NCI-H187 (cell line): Measurements from ENCODE around the gene PCNX1.
A peak's percentile ranks its signal among the peaks of the same experiment; 100 is the strongest.
"Not testable (repeated sequence)": the region's sequence is repeated elsewhere in the genome, so short reads cannot be mapped to it uniquely, and the experiment has no call there.

ENCODE experiments used
- DNase-seq, 2 experiments: peaks; one replicate each; lab custom pipeline; 2025; lab: John Stamatoyannopoulos, UW

PCNX1 gene

GRCh38 chr14:71122866-71123565, 215.8 kb downstream of the PCNX1 start:
- no peak for DNase-seq

GRCh38 chr14:71123579-71124135, 216.4 kb downstream of the PCNX1 start:
- no peak for DNase-seq

- not testable (repeated sequence) for DNase-seq
These were observed 222.6 kb downstream of the PCNX1 start for GRCh38 chr14:71129716-71130490.

GRCh38 chr14:71130491-71131179, 223.4 kb downstream of the PCNX1 start:
- no peak for DNase-seq

- no peak for DNase-seq
These were observed 226.0 kb downstream of the PCNX1 start for GRCh38 chr14:71133296-71133695.

GRCh38 chr14:71135496-71135895, 228.2 kb downstream of the PCNX1 start:
- DNase-seq = no peak

- no peak for DNase-seq
These were observed 228.7 kb downstream of the PCNX1 start for GRCh38 chr14:71135911-71136310.

- DNase-seq = no peak
These were observed 229.3 kb downstream of the PCNX1 start for GRCh38 chr14:71136386-71137060.

GRCh38 chr14:71137536-71138447, 230.5 kb downstream of the PCNX1 start:
- DNase-seq = no peak

- peak; percentile 28 to 29 for DNase-seq
These were observed 231.4 kb downstream of the PCNX1 start for GRCh38 chr14:71138448-71139293.

GRCh38 chr14:71139294-71139946, 232.2 kb downstream of the PCNX1 start:
- DNase-seq = no peak

- no peak for DNase-seq
These were observed 232.9 kb downstream of the PCNX1 start for GRCh38 chr14:71140157-71140556.

GRCh38 chr14:71141701-71142374, 234.6 kb downstream of the PCNX1 start:
- no peak for DNase-seq

- no peak for DNase-seq
These were observed 235.2 kb downstream of the PCNX1 start for GRCh38 chr14:71142375-71143038.

GRCh38 chr14:71143381-71144290, 236.4 kb downstream of the PCNX1 start:
- no peak for DNase-seq

GRCh38 chr14:71147335-71147734, 240.1 kb downstream of the PCNX1 start:
- not testable (repeated sequence) for DNase-seq

- no peak for DNase-seq
These were observed 241.4 kb downstream of the PCNX1 start for GRCh38 chr14:71148627-71149026.
